ENCODE results near the gene FTO.

FTO gene

DNA sequence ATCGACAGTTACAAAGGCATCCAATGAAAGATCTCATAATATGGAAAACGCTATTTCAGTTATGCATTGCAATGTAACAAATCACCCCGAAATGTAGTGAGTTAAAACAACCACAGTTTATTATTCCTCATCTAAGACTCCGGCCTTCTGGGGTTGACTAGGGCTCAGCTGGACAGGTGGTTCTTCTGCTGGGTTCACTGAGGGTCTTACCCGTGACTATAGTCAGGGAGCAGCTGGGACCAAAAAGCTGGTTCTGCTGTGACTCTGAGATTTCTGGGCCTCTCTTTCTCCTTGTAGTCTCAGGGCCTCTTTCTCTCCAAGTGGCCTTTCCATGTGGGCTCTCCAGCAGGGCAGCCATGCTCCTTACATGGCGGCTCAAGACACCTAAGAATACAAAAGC, 386.6 kb downstream of the FTO start:
- DNase-seq (ENCODE audit: low read depth): no peak

DNA sequence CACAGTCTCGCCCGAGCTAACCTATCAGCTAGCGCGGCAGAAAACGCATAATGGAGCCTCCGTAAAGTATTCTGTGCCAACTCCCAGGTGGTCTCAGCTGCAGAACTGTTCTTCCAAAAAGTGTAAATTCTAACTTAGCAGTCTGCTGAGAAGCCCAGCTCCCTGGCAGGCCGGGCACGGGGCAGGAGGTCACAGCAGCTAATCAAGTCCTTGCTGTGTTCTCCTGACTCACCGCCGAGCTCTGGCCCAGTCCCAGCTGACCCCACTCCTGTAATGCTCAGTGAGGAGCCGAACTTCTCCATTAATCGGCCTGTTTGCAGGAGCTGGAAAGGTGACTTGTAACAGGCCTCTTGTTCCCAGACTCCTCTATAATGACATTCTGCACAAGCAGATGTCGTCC, 389.3 kb downstream of the FTO start:
- no peak for DNase-seq (ENCODE audit: low read depth)

DNA sequence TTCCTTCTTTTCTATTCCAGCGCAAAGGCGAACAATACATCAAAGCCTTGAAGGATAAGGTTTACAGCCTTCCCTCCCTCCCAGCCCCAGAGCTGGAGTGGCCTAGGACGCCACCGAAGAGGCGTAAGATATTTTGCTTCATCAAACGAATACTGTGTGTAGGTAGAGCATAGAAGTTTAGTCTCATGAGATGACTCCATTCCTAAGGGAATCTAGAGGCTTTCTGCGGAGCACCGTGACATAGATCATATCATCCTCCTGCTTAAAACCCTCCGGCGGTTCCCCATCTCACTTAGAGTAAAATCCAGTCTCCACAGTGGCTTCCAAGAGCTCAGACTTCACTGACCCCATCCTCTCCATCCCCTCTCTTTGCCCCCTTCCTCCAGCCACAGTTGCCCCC, 390.7 kb downstream of the FTO start:
- no peak for DNase-seq (ENCODE audit: low read depth)

DNA sequence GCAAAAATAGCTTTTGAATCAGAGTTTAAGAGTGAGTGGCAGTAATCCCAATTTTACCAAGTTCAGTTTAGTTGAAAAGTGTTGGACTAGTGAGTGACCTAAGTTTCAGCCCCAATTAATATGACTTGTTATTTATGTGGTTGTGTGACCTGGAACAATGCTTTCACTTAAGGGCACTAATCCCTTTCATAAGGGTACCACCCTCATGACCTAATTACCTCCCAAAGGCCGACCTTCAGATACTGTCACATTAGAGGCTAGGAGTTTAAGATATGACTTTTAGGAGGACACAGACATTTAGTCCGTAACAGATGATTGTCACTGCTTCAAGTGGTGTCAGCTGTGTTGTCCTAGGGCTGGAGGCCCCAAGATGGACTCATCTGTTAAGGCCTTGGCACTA, 392.7 kb downstream of the FTO start:
- no peak for DNase-seq (ENCODE audit: low read depth)

DNA sequence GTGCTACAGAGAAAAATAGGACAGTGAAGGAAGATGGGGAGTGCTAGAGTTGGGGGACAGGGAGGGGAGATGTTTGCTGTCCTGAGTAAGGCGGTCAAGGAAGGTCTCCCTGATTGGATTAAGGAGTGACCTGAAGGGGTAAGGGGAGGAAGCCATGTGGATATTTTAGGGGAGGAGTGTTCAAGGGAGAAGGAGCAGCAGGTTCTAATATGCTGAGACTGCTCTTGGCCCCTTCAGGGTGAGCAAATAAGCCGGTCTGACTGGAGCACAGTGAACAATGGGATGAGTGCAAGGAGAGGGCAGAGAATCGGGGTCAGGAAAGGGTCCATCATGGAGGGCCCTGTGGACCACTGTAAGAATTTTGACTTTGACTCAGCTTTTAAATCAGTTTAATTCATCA, 393.8 kb downstream of the FTO start:
- DNase-seq (ENCODE audit: low read depth): no peak

DNA sequence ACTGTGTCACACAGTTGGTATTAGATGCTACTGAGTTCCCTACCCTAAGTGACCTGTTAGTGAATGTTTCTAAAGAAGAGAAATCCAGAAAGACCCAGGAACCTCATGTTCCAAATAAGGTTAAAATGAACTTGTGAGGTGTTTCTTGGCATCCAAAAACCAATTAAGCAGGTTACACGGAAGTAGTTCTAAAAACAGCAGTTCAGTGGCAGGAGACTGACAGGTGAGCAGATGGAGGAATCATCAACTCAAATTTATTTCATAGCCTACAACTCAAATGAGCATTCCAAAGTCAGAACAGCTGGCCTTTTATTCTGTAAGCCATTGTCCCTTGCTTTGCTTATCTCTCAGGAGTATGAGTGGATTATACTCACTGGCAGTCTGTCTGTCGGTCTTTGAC, 394.3 kb downstream of the FTO start:
- DNase-seq (ENCODE audit: low read depth): no peak

DNA sequence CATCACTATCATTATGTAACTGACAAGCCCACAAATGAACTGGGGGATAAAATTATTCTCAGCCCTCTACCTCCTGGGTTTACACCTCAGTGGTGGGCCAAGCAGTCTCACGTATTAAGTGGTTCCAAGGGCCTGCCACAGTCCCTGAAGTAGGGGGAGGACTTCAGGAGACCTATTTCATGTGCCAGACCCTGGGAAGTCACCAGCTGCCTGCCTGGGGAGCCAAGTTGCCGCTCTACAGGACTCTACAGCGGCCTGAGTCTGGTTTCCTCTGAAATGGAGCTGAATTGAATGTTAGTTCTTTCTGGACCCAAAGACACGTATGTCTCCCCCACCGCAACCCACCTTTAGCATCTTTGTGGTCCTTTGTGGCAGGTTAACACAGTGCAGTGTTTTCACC, 395.7 kb downstream of the FTO start:
- no peak for DNase-seq (ENCODE audit: low read depth)

DNA sequence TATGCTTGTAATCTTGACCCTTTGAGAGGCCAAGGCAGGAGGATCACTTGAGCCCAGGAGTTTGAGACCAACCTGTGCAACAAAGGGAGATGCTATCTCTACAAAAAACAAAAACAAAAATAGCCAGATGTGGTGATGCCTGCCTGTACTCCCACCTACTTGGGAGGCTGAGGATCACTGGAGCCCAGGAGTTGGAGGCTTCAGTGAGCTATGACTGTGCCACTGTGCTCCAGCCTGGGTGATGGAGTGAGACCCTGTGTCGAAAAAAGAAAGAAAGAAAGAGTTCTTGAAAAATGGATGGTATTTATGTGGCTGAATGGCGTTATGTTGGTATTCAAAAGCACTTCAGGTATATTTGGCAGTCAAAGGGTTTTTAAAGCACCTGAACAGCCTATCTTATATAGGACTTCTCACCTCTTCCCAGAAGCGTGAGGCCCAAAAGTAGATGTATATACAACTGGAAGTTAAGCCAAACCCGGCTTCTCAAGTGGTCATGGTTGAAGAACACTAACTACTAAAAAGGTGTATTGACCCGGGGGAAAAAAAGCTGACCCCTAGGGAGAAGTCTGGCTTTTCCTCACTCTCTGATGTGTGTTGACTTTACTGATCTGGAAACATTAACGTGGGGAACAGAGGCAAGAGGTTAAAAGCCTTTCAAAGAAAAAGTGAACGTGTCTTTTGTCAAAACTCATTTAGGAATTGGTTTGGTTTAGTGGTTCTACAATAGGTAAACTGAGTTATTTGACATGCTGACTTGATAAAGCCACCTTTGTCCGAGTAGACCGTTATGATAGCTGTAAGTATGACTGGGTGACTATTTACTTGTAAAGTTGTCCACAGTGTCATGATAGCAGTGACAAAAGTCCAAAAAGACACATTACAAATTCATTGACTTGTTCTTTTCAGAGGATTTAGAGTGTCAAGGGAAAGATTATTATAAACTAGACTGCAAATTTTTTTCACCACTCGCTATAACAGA, 399.2 kb downstream of the FTO start:
- no peak for DNase-seq (ENCODE audit: low read depth)

DNA sequence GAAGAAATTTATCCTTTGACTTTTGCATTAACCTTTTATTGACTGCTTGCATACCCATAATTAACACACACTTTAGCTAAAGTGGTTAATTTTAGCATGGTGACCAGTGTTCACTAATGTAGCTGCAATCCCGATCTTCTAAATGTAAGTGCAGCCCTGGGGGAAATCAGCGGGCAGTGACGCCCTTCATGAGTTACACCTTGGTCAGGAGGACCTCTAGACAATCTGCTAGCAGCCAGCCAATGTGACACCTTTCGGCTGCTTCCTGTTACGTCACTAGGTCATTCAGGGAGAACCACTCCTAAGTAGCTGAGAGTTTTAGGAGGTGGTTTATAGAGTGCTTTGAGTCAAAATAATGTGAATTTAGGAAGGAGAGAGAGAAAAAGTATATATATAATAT, 402.1 kb downstream of the FTO start:
- DNase-seq (ENCODE audit: low read depth): no peak

DNA sequence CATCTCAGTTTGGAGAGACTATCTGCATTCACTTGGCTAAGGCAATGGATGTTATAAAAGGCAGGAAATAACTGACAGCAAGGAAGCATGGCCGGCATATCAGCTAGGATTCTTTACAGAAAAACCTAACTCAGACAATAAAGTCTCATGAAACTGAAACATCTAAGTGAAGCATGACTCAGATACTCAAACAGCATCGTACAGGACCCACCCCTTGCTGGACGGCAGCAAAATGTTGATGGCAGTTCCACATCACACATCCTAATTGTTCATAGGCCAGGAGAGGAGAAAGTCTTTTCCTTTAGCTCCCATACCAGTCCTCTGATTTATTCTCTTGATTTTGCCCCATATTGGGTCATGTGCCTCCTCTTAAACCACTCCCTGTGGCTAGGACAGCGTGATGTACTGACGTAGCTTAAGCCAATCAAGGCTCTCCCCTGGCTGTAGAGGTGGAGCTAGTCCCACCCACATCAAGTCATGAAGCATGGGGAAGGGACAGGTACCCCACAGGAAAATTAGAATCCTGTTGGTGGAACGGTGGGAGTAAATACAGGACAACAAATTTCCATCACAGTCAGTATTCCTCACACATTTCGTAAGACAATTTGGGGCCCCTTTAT, 403.7 kb downstream of the FTO start:
- DNase-seq (ENCODE audit: low read depth): peak; percentile 6

DNA sequence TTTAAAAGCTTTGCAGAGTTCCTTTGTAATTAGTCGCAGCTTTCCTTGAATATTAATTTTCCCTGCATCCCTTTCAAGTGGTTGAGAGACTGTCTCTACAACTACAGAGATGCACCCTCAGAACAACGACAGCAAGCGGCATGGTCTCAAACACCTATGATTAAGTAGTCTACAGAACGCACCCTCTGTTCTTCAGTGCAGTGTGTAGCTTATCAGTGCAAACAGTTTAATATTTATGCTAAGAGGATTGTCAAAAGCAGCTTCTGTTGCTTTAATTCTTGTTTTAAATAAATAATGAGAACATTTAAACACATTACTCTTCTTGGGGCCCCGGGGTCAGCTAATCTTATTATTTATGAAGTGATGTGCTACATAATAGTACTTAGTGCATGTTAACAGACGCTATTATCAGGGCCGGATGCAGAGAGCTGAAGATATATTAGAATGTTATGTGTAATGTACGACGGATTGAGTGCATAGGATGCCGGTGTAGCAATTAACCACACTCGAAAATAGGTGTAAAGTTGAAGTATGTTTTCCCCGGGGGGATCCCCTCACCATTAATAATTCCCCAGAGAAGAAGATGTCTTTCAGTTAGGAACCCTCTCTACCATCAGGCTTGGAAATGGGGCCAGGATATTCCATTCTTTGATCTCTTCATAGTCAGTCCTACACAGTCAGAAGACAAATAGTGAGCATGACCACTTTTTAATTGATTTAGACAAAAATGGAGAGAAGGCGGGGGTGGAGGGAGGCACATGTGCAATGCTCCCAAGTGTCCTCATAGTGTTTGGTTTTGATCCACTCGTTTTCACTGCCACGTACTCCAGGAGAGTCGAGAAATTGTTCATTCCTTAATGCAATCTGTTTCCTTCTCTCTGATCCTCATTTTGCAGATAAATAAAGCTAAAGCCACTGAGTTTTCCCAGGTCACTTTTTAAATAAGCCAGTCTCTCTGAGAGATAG, 406.3 kb downstream of the FTO start:
- DNase-seq (ENCODE audit: low read depth): no peak

DNA sequence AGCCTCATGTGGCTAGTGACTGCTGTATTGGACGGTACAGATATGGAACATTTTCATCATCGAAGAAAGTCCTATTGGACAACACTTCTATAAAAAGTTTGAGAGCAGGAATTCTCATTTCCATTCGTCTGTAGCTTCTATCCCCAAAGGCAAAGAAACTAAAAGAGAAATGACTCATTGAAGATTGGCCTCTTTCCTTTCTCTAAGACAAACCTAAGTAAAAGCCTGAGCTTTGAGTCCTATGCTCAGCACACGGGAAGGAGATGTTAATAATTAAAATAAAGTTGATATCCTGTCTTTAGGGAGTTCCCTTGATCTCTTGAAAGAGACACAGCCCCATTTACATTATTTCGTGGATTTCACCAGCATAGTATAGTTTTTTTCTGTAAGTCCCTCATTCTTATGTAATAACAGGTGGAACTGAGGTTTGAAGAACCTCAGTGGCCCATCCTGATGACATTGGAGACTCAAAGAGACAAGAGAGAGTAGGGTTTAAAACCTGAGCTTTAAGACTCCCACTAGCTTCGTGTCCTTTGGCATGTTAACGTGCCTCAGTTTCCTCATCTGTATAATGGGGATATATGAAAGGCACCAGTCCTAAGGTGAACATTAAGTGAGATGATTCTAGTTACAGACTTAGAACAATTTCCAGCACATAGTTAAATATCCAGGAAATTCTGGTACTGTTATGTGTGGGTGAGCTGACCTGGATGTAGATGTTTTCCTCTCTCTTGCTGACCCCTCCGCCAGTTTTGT, 408.7 kb downstream of the FTO start:
- no peak for DNase-seq (ENCODE audit: low read depth)

DNA sequence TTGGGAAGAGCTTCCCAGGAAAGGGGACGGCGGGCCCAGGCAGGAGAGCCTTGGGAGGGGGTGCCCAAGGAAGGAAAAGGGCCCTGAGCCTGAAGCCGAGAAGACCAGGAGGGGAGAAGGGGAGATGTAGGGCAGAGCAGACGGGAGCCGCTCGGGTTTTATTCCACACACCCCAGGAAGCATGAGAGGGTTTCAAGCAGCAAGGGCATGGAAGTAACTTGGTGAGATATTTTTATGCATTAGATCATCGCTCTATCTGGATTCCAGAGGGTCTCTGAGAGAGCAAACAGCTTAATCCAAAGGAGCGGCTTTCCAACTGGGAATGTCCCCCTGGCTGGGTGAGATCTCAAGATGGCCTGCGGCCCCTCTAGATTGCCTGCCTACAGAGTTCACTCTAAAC, 411.6 kb downstream of the FTO start:
- DNase-seq (ENCODE audit: low read depth): no peak

DNA sequence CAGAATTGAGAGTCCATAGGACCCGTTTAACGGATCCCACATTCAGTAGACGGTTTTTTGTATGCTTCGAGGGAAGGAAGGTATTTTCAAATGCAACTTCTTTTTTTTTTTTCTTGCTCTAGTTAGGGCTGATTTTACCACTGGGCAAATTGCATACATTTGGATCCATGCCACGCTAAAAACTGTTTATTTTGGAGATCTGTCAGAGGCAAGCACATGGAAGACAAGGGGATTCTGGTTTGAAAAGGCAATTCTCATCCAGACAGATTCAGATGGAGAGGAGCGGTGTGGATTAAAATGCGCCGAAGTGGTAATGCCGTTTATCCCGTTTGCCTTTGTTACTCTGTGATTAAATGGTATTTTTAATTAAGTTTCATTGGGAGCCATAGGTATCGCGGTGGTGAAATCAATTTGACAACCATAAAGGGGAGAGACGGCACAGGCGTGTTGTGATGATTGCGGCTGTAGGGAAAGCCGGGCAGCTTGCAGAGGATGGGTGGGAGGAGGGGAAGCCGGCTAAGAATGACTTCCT, 412.2 kb downstream of the FTO start:
- no peak for DNase-seq (ENCODE audit: low read depth)

DNA sequence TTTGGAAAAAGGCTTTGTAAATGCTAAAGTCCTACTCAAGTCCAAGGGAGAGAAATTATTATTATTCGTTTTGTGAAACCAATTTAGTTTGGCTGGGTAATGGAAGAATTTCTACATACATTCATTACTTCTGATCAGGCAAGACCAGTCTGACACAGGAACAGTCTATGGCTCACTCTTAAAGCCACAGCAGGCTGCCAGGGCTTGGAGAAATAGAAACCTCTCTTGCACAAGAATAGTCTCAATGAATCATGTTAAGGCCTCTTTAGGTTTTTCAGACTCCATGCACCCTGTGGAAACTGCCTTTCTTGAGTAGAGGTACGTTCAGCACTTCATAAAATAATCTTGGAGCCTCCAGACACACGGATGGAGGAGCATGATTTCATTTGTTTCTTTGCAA, 414.9 kb downstream of the FTO start:
- no peak for DNase-seq (ENCODE audit: low read depth)

DNA sequence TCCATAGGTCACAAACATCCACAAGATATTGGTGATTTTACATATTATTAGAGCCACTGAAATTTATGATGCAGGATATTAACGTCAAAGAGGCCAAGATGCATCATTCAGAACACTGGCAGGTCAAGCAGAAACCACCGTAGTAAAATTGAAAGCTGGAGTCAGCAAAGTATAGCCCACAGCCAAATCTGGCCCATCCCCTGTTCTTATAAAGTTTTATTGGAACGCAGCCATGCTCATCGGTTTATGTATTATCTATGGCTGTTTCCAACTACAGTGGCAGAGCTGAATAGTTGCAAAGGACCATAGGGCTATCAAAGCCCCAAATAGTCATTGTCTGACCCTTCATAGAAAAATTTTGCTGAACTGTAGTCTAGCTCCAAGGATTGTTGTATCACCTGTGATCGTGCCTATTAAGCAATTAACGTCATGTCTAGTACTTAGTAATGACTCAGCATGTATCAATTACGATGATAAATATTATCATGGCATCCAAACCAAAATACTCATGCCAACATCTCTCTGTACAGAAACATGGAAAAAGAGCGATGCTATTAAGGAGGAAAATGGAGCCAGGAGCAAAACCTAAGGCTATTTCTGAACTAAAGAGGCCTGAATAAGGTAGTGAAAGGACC, 417.0 kb downstream of the FTO start:
- no peak for DNase-seq (ENCODE audit: low read depth)

DNA sequence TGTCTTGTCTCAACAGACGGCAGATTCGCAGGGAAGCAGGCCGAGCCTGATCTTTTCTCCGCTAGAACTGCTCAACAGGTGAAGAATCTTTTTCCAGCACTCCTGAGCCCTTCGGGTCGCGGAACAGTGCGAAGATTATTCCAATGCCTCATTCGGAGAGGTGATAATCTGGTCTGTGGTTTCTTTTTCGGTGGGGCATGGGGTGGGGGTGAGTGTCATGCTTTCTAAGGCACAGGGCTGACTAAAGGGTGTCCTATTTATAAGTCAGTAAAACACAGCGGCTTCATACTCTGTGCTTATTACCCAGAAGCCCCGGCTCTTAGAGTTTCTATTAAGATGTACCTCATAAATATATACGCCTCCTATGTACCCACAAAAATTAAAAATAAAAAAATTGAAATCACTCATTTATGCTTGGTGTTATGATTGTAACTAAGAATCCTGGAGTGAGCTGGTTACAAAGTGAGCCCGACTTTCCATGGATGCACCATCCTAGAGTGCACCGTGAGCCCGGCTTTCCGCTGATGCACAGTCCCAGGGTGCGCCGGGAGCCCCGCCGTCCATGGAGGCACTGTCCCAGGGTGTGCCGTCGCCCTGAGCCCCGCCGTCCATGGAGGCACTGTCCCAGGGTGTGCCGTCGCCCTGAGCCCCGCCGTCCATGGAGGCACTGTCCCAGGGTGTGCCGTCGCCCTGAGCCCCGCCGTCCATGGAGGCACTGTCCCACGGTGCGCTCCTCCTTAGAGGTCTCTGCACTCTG, 417.8 kb downstream of the FTO start:
- no peak for DNase-seq (ENCODE audit: low read depth)

DNA sequence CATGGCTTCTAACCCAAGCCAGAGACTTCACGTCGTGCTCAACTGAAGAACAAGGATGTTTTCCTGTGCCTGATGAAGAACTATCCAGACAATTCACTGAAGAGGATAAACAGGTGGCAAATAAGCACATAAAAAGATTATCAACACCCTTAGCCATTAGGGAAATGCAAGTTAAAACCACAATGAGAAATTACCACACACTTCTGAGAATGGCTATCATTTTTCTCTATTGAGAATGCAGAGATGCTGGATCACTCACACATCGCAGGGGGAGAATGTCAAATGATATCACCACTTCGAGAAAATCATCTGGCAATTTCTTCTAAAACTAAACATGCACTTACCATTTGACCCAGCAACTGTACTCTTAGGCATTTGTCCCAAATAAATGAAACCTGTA, 419.8 kb downstream of the FTO start:
- no peak for DNase-seq (ENCODE audit: low read depth)

DNA sequence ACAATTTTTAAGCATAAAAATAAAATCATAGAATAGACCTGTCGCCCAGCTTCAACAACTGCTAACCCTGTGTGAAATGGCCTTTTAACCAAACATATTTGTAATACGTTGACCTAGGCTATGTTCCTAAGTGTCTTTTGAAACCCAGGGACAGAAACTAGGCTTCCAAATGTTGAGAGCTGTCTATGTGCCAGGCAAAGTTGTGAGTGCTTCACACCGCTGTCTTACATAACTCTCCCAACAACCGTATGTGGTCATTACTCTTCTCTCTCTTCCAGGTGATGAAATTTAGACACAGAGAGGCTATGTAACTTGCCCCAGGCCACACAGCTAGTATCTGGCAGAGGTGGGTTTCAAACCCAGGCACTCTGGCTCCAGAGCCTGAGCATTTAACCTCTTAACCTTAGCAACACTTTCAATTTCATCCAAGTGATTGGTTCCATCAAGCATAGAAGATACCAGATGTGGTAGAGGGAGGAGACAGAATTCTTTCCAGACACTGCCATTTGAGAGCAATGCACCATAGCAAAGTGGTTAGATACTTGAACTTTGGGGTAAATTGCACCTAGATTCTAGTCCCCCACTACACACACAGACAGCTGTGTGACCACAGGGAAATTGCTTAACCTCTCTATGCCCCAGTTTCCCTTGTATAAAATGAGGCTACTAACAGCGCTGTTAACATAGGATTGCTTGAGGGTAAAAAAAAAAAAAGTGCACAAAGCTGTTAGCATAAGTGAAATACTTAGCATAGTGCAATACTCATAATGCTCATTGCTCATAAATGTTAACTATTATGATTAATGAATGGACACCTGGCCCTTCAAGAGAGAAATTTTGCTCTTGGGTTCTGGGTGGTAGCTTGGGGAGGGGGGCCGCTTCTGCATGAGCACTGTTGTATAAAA, 422.0 kb downstream of the FTO start:
- DNase-seq (ENCODE audit: low read depth): no peak
